GM20000 (cell line): ENCODE data around the gene PTGER1.

Source experiments
- DNase-seq: peaks from one replicate; pipeline ENCODE4 v3.0.0; 2012; ENCODE audit warnings: low spot score
- CTCF ChIP-seq: IDR thresholded peaks from 2 replicates; pipeline ENCODE4 v1.5.1; 2012; ENCODE audit warnings: mild to moderate bottlenecking, control low read depth; ENCODE audit errors: extremely low read depth, missing control alignments

PTGER1 gene

DNA sequence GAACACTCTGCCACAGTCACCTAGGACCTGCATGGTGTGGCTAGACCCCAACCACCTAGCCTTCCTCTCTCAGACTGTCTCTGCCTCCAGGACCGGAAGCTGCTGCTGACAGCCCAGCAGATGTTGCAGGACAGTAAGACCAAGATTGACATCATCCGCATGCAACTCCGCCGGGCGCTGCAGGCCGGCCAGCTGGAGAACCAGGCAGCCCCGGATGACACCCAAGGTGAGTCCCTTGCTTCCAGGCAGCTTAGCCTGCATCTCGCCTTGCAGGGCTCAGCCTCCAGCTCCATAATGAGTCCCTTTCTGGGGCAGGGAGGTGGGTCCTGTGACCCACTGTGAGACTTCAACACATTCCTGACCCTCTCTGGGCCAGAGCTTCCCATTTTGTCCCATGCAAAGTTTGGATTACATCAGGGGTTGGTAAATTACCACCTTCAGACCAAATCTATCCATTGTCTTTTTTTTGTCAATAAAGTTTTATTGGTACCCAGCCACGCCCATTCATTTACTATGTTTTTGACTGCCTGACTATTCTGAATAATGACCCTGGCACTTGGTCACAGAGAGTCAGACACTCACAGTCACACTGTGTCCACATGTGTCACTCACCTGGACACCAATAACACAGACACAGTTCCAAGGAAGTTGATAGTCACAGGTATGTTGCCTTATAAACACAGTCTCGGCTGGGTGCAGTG lies 28.7 kb downstream of the PTGER1 start:
- TF ChIP-seq CTCF = no peak
- DNase-seq = peak; percentile 10

DNA sequence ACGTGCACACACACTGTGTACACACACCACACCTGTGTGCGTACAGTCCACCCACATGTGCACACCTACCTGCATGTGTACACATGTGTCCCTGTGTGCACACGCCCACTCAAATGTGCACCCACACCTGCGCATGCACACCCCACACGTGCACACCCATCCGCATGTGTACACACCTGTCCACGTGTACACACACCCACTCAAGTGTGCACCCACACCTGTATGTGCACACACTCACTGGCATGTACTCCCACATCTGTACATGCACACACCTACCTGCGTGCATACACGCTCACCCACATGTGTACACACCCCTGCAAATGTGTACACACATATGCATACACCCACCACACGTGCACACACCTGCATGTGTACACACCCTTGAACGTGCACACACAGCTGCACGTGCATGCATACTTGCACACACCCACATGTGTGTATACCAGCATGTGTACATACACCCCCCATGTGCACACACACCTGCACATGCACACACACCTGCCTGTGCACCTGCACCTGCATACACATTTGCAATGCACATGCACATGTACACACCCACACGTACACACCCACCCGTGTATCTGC lies 31.4 kb downstream of the PTGER1 start:
- no peak for DNase-seq

DNA sequence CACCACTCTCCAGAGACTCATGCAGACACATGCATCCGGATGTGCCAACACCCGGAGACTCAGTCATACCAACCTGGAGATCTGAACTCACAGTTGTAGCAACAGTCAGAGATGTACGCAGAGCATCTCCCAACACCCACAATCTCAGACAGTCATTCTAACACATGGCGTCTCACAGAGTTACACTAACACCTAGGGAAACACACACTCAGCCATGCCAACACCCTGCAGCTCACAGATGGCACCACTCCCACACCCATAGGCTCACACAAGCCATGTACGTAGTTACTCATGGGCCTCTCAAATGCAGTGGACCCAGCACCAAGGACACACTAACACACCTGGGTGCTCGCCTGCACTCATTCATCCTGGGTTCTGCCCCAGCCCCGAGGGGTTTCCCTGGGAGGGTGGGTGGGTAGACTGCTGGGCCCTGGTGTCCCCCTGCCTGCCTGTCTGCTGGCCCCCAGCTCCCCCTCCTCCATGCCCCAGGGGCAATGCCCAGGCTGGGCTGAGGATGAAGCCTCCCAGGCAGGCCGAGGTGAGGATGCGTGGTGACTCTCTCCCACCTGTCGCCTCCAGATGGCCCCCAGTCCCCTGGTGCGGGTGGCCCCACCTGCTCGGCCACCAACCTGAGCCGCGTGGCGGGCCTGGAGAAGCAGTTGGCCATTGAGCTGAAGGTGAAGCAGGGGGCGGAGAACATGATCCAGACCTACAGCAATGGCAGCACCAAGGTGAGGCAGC lies 32.1 kb downstream of the PTGER1 start:
- no peak for DNase-seq
- no peak for TF ChIP-seq CTCF

More for the DNA sequence above, 31.4 kb downstream of the PTGER1 start:
- no peak for TF ChIP-seq CTCF

DNA sequence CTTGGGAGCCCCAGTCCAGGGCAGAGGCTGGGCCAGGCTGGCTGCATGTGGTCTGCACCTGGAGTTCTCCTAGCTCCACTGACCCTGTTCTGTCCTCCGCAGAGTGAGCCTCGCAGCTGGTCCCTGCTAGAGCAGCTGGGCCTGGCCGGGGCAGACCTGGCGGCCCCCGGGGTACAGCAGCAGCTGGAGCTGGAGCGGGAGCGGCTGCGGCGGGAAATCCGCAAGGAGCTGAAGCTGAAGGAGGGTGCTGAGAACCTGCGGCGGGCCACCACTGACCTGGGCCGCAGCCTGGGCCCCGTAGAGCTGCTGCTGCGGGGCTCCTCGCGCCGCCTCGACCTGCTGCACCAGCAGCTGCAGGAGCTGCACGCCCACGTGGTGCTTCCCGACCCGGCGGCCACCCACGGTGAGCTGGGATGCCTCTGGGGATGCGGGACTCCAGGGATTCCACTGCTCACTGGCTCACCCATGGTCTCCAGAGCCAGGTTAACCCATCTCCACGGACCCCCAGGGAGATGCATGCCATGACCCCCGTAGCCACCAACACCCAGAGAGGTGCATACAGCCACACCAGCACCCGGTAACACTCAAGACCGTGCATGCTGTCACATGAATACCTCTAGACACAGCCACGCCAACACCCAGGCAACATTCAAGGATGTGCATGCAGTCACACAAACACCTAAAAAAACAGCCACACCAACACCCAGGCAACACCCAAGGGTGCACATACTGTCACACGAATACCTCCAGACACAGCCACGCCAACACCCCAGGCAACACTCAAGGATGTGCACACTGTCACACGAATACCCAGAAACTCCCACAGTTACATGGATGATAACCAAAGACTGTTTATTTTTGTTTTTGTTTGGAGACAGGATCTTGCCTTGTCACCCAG lies 33.9 kb downstream of the PTGER1 start:
- no peak for TF ChIP-seq CTCF
- DNase-seq = no peak

- TF ChIP-seq CTCF = no peak
- peak; percentile 93 for DNase-seq
Measured at GRCh38 chr19:14440049-14440448, 35.1 kb downstream of the PTGER1 start.

DNA sequence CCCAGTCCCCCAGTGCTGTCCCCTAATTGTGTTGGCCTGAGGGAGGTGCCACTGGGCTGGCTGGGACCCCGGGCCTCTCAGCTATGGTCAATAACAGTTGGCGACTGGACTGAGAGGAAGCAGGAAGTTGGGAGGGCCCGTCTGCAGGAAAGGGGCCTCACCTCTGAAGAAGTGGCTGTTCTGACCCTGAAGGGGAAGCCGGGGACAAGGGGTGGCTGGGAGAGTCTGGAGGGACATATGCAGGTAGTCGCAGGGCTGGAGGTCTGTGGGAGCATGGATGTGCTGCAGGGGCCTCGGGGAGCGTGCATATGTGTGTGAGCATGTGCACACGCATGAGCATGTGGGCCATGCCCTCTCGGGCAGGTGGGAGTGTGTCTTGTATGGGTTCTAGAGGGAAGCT lies 36.1 kb downstream of the PTGER1 start:
- TF ChIP-seq CTCF = no peak
- DNase-seq = no peak
